Liver (tissue), 9 donors: Measurements from ENCODE around the gene EHMT1. TPM values are rescaled to one million over a fixed set of nuclear protein-coding genes. Genes with fewer than 3 reads are reported as not detected.

Experiments
- DNase-seq: peaks from one replicate; pipeline ENCODE4 v3.0.0-alpha.2; 2017; ENCODE audit warnings: low spot score
- H3K27ac ChIP-seq, 2 donors: one replicate each; pipeline ENCODE4 v1.7.0; 2013; ENCODE audit warnings: inconsistent platforms in 2 of 2, low read length in 2 of 2, control low read depth in 1 of 2, low read depth in 1 of 2, mild to moderate bottlenecking in 1 of 2
- H3K27me3 ChIP-seq, 4 donors: one replicate each; pipeline versions ENCODE4 v1.6.1 to v1.7.0; 2013; ENCODE audit warnings: low read length in 3 of 4, inconsistent platforms in 1 of 4, mild to moderate bottlenecking in 1 of 4, moderate library complexity in 1 of 4; ENCODE audit not compliant: control insufficient read depth in 4 of 4, insufficient read depth in 4 of 4
- H3K36me3 ChIP-seq, 4 donors: one replicate each; pipeline versions ENCODE4 v1.6.1 to v1.7.0; 2013; ENCODE audit warnings: low read length in 3 of 4, mild to moderate bottlenecking in 3 of 4, low read depth in 1 of 4, moderate library complexity in 1 of 4; ENCODE audit not compliant: control insufficient read depth in 4 of 4, insufficient read depth in 3 of 4
- H3K4me1 ChIP-seq, 4 donors: one replicate each; pipeline versions ENCODE4 v1.6.1 to v1.7.0; 2013; ENCODE audit warnings: low read length in 3 of 4, mild to moderate bottlenecking in 3 of 4, moderate library complexity in 1 of 4; ENCODE audit not compliant: control insufficient read depth in 4 of 4, insufficient read depth in 4 of 4
- H3K4me3 ChIP-seq, 3 donors: one replicate each; pipeline versions ENCODE4 v1.6.1 to v1.7.0; 2013; ENCODE audit warnings: low read length in 3 of 3, control low read depth in 1 of 3, low read depth in 1 of 3, mild to moderate bottlenecking in 1 of 3
- H3K9ac ChIP-seq, 2 donors: one replicate each; pipeline ENCODE4 v1.7.0; 2013; ENCODE audit warnings: low read length in 2 of 2, mild to moderate bottlenecking in 2 of 2, moderate library complexity in 2 of 2, control low read depth in 1 of 2, low read depth in 1 of 2
- H3K9me3 ChIP-seq, 4 donors: one replicate each; pipeline versions ENCODE4 v1.6.1 to v1.7.0; 2013; ENCODE audit warnings: low read length in 3 of 4; ENCODE audit not compliant: control insufficient read depth in 4 of 4
- EGR1 ChIP-seq, 2 donors: IDR thresholded peaks; 2 replicates each; pipeline ENCODE4 v1.6.1; 2016 to 2018; ENCODE audit warnings: antibody characterized with exemption in 2 of 2, low read depth in 2 of 2
- FOXA1 ChIP-seq: IDR thresholded peaks from 2 replicates; pipeline ENCODE4 v1.6.1; 2016; ENCODE audit warnings: antibody characterized with exemption
- FOXA2 ChIP-seq: IDR thresholded peaks from 2 replicates; pipeline ENCODE4 v1.6.1; 2016; ENCODE audit warnings: antibody characterized with exemption
- GABPA ChIP-seq, 2 donors: IDR thresholded peaks in 1 of 2; conservative IDR thresholded peaks in 1 of 2; 2 replicates each; pipeline ENCODE4 v1.6.1; 2016; ENCODE audit warnings: antibody characterized with exemption in 2 of 2, mild to moderate bottlenecking in 1 of 2, moderate library complexity in 1 of 2
- HNF4A ChIP-seq, 2 donors: conservative IDR thresholded peaks; 2 replicates each; pipeline ENCODE4 v1.6.1; 2016; ENCODE audit warnings: antibody characterized with exemption in 2 of 2, mild to moderate bottlenecking in 2 of 2
- HNF4G ChIP-seq: IDR thresholded peaks from 2 replicates; pipeline ENCODE4 v1.6.1; 2016; ENCODE audit warnings: antibody characterized with exemption
- JUND ChIP-seq, 2 donors: IDR thresholded peaks; 2 replicates each; pipeline ENCODE4 v1.6.1; 2016; ENCODE audit warnings: antibody characterized with exemption in 2 of 2
- NR2F2 ChIP-seq: IDR thresholded peaks from 2 replicates; pipeline ENCODE4 v1.6.1; 2016; ENCODE audit warnings: antibody characterized with exemption
- RAD21 ChIP-seq, 2 donors: IDR thresholded peaks; 2 replicates each; pipeline ENCODE4 v1.6.1; 2016; ENCODE audit warnings: antibody characterized with exemption in 2 of 2, mild to moderate bottlenecking in 2 of 2
- RXRA ChIP-seq, 2 donors: IDR thresholded peaks; 2 replicates each; pipeline ENCODE4 v1.6.1; 2017 to 2018; ENCODE audit warnings: antibody characterized with exemption in 2 of 2, mild to moderate bottlenecking in 1 of 2
- SP1 ChIP-seq: IDR thresholded peaks from 2 replicates; pipeline ENCODE4 v1.6.1; 2018; ENCODE audit warnings: antibody characterized with exemption, mild to moderate bottlenecking
- TAF1 ChIP-seq: conservative IDR thresholded peaks from 2 replicates; pipeline ENCODE4 v1.6.1; 2016; ENCODE audit warnings: antibody characterized with exemption, mild to moderate bottlenecking
- YY1 ChIP-seq: IDR thresholded peaks from 2 replicates; pipeline ENCODE4 v1.6.1; 2016; ENCODE audit warnings: antibody characterized with exemption, mild to moderate bottlenecking
- WGBS: extraction: QIAGEN DNeasy Blood & Tissue Kit; methylation state at CpG from one replicate; pipeline ENCODE4 v1.1.7; 2013; 5-methylcytosine and 5-hydroxymethylcytosine counted together
- polyA plus RNA-seq, 2 donors: library from polyadenylated mRNA; stranded (reverse) in 1 of 2; unstranded in 1 of 2; fragments of 200-250 nt in 1 of 2; fragments of >200 nt in 1 of 2; fragmentation: Nextera tagmentation in 1 of 2; extraction: Ambion mirVana in 1 of 2; gene quantifications; one replicate each; pipeline versions ENCODE4 v1.2.1 to v1.2.3, GENCODE V29; 2013 to 2015
- total RNA-seq, 2 donors: library from RNA; depleted of rRNA; stranded (reverse); fragments of >200 nt; gene quantifications; one replicate each; pipeline ENCODE4 v1.2.3, GENCODE V29; 2014
- TF ChIP-seq, protein P1 (sequence below): IDR thresholded peaks from 2 replicates; pipeline ENCODE4 v1.6.1; 2016; ENCODE audit warnings: antibody characterized with exemption, mild to moderate bottlenecking
- TF ChIP-seq, protein P2 (sequence below): IDR thresholded peaks from 2 replicates; pipeline ENCODE4 v1.6.1; 2016; ENCODE audit warnings: antibody characterized with exemption
- TF ChIP-seq, protein P3 (sequence below): fragments of 150-350 bp; IDR thresholded peaks from 2 replicates; pipeline ENCODE4 v1.5.1; 2017; ENCODE audit warnings: improper control_type of control experiment, low read depth, low read length; ENCODE audit not compliant: missing input control
- TF ChIP-seq, protein P4 (sequence below): IDR thresholded peaks from 2 replicates; pipeline ENCODE4 v1.6.1; 2016; ENCODE audit warnings: antibody characterized with exemption
- TF ChIP-seq, protein P5 (sequence below): IDR thresholded peaks from 2 replicates; pipeline ENCODE4 v1.6.1; 2016; ENCODE audit warnings: antibody characterized with exemption
- donor health status: healthy.
- donor health status: healthy.
- donor health status: healthy.
- donor health status: healthy.
- donor health status: healthy.

Gene EHMT1
- total and polyA plus RNA-seq, 4 donors = 16.1 to 48.2 (median 27.3) TPM

DNA sequence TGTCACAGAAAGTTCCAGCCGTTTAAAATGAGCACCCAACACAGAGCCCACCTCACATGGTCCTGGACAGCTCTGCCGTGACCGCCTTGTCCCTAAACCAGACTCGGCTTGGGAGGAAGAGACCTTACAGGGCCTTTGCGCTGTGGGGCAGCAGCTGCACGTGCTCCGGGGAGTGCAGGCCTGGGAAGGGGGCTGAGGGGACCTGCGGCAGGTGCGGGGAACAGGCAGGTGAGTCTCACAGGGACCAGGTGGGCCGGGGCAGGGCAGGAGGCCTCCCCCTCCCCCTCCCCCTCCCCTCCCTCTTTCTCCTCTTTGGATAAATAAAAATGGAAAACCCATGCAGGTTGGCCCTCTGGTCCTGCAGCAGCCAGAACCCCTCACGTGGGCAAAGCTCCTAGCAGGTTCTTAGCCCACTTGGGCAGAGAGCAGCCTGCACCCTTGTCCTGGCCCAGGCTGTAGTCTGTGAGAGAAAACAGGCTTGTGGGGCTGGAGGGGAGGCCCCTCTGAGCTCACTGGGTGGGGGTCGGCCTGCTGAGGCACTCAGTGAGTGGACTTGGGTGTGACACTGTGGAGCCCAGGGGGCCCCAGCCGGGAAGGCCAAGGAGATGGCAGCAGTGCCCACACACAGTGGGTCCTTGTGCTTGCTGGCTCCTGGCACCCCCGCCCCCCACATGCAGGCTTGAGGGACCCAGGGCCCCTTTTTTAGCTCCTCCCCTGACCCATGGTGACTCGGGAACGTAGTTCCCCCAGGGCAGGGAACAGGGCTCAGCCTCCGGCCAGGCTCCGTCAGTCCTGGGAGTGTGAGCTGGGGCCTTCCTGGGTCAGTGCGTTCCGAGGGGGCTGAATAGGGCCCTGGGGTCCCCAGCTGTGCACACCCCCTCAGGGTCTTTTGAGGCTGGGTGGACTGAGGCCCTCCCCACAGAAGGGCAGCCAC is 218.8 kb downstream of the EHMT1 start:
- H3K4me1 ChIP-seq = no peaks in the 10 kb centered on the region
- H3K36me3 ChIP-seq = peaks cover 7 to 38% (median 23%) of the 10 kb centered on the region in 4 donors
- no peak for TF ChIP-seq FOXA1
- TF ChIP-seq, protein P1, sequence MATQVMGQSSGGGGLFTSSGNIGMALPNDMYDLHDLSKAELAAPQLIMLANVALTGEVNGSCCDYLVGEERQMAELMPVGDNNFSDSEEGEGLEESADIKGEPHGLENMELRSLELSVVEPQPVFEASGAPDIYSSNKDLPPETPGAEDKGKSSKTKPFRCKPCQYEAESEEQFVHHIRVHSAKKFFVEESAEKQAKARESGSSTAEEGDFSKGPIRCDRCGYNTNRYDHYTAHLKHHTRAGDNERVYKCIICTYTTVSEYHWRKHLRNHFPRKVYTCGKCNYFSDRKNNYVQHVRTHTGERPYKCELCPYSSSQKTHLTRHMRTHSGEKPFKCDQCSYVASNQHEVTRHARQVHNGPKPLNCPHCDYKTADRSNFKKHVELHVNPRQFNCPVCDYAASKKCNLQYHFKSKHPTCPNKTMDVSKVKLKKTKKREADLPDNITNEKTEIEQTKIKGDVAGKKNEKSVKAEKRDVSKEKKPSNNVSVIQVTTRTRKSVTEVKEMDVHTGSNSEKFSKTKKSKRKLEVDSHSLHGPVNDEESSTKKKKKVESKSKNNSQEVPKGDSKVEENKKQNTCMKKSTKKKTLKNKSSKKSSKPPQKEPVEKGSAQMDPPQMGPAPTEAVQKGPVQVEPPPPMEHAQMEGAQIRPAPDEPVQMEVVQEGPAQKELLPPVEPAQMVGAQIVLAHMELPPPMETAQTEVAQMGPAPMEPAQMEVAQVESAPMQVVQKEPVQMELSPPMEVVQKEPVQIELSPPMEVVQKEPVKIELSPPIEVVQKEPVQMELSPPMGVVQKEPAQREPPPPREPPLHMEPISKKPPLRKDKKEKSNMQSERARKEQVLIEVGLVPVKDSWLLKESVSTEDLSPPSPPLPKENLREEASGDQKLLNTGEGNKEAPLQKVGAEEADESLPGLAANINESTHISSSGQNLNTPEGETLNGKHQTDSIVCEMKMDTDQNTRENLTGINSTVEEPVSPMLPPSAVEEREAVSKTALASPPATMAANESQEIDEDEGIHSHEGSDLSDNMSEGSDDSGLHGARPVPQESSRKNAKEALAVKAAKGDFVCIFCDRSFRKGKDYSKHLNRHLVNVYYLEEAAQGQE = no peak
- TF ChIP-seq FOXA2 = no peak
- TF ChIP-seq, protein P2, sequence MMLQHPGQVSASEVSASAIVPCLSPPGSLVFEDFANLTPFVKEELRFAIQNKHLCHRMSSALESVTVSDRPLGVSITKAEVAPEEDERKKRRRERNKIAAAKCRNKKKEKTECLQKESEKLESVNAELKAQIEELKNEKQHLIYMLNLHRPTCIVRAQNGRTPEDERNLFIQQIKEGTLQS = no peak
- TF ChIP-seq EGR1 (IDR thresholded peaks at IDR 0.05; ENCODE audit: low read depth in 2 of 2) = no peak
- no peak for TF ChIP-seq NR2F2
- TF ChIP-seq, protein P3, sequence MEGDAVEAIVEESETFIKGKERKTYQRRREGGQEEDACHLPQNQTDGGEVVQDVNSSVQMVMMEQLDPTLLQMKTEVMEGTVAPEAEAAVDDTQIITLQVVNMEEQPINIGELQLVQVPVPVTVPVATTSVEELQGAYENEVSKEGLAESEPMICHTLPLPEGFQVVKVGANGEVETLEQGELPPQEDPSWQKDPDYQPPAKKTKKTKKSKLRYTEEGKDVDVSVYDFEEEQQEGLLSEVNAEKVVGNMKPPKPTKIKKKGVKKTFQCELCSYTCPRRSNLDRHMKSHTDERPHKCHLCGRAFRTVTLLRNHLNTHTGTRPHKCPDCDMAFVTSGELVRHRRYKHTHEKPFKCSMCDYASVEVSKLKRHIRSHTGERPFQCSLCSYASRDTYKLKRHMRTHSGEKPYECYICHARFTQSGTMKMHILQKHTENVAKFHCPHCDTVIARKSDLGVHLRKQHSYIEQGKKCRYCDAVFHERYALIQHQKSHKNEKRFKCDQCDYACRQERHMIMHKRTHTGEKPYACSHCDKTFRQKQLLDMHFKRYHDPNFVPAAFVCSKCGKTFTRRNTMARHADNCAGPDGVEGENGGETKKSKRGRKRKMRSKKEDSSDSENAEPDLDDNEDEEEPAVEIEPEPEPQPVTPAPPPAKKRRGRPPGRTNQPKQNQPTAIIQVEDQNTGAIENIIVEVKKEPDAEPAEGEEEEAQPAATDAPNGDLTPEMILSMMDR = no peak
- no peak for TF ChIP-seq TAF1
- TF ChIP-seq HNF4G = no peak
- no peak for TF ChIP-seq RXRA (IDR thresholded peaks at IDR 0.05)
- no peak for TF ChIP-seq YY1
- TF ChIP-seq JUND (IDR thresholded peaks at IDR 0.05) = no peak
- TF ChIP-seq GABPA (IDR thresholded peaks at IDR 0.05 in 1 of 2, conservative IDR thresholded peaks at IDR 0.05 in 1 of 2) = no peak
- TF ChIP-seq, protein P4, sequence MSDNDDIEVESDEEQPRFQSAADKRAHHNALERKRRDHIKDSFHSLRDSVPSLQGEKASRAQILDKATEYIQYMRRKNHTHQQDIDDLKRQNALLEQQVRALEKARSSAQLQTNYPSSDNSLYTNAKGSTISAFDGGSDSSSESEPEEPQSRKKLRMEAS = no peak
- TF ChIP-seq RAD21 (IDR thresholded peaks at IDR 0.05) = no peak
- TF ChIP-seq HNF4A (conservative IDR thresholded peaks at IDR 0.05) = no peak
- no peak overlapping the region for H3K4me3 ChIP-seq
- no peak overlapping the region for H3K27ac ChIP-seq
- no peak overlapping the region for H3K9ac ChIP-seq
- H3K27me3 ChIP-seq = no peaks in the 10 kb centered on the region
- WGBS = 97% methylated on average over 20 of the region's 20 CpGs
- no peaks in the 10 kb centered on the region for H3K9me3 ChIP-seq
- DNase-seq = no peak

DNA sequence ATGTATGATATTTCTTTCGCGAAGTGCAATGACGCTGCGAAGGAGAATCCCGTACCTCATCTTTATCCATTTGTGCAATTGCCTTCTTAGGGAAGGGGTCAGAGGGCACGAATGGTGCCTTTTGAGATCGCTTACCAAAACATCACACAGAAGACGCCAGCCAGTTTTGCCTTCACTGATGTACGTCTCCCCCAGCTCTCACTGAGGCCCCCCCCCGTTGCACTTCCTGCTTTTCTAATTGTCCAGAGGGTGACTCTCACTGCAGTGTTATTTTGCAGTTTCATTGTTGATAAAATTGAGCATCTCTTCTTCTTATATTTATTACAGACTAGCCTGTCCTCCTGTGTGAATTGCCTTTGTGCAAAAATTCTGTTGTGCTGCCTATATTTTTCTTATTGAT is 219.8 kb downstream of the EHMT1 start:
- no peaks in the 10 kb centered on the region for H3K27me3 ChIP-seq
- no peaks in the 10 kb centered on the region for H3K9me3 ChIP-seq
- 96% methylated on average over 10 of the region's 10 CpGs for WGBS
- H3K27ac ChIP-seq = no peak overlapping the region
- no peak overlapping the region for H3K4me3 ChIP-seq
- no peak overlapping the region for H3K9ac ChIP-seq
- H3K36me3 ChIP-seq = peaks cover 7 to 31% (median 17%) of the 10 kb centered on the region in 4 donors
- no peak for DNase-seq
- no peaks in the 10 kb centered on the region for H3K4me1 ChIP-seq
- TF ChIP-seq, protein P2 = no peak
- TF ChIP-seq GABPA (IDR thresholded peaks at IDR 0.05 in 1 of 2, conservative IDR thresholded peaks at IDR 0.05 in 1 of 2) (no peak), SP1 (no peak), TAF1 (no peak), JUND (IDR thresholded peaks at IDR 0.05) (no peak), YY1 (no peak), HNF4A (conservative IDR thresholded peaks at IDR 0.05) (no peak), EGR1 (IDR thresholded peaks at IDR 0.05; ENCODE audit: low read depth in 2 of 2) (no peak), NR2F2 (no peak), HNF4G (no peak), FOXA1 (no peak), FOXA2 (no peak), RAD21 (IDR thresholded peaks at IDR 0.05) (no peak)
- TF ChIP-seq, protein P3 = no peak
- TF ChIP-seq, protein P5, sequence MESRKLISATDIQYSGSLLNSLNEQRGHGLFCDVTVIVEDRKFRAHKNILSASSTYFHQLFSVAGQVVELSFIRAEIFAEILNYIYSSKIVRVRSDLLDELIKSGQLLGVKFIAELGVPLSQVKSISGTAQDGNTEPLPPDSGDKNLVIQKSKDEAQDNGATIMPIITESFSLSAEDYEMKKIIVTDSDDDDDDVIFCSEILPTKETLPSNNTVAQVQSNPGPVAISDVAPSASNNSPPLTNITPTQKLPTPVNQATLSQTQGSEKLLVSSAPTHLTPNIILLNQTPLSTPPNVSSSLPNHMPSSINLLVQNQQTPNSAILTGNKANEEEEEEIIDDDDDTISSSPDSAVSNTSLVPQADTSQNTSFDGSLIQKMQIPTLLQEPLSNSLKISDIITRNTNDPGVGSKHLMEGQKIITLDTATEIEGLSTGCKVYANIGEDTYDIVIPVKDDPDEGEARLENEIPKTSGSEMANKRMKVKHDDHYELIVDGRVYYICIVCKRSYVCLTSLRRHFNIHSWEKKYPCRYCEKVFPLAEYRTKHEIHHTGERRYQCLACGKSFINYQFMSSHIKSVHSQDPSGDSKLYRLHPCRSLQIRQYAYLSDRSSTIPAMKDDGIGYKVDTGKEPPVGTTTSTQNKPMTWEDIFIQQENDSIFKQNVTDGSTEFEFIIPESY = no peak
- TF ChIP-seq, protein P4 = no peak
